ENCODE measurements around the gene CHERP.
"Not testable (repeated sequence)": the region's sequence is repeated elsewhere in the genome, so short reads cannot be mapped to it uniquely, and the experiment has no call there.

The CHERP gene

DNA sequence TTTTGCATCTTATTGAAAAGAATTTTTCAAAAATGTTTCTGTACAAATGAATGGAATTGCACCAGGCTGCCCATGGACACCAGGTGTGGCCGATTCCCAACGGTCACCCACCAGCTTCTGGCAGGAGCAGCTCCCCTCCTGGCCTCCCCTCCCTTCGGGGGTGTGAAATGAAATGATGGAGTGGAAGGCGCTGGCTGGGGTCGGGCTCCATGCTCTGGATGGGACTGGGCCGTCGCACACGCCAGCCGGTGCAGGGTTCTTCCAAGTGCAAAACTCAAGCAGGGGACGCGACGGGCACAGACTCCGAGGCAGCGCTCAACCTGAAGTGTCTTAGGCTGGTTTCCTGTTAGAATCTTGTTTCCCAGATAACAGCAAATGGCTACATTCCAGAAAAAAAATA lies 24.2 kb downstream of the CHERP start:
- Histone ChIP-seq H3K4me2 (ENCODE audit: low read length) (no peak overlapping the region), H3K4me1 (no peaks in the 10 kb centered on the region), H3K9ac (no peak overlapping the region), H3K79me2 (no peaks in the 10 kb centered on the region), H3K27ac (no peak overlapping the region), H3K36me3 (ENCODE audit: control insufficient read depth, insufficient read depth, low read length) (no peaks in the 10 kb centered on the region), H3K4me3 (ENCODE audit: low read depth, low read length) (no peak overlapping the region), H2AFZ (no peak overlapping the region), H3K27me3 (ENCODE audit: control insufficient read depth, insufficient read depth, low read length) (no peaks in the 10 kb centered on the region), H3K9me3 (ENCODE audit: control insufficient read depth, low read length) (no peaks in the 10 kb centered on the region)
- TF ChIP-seq, protein P1, sequence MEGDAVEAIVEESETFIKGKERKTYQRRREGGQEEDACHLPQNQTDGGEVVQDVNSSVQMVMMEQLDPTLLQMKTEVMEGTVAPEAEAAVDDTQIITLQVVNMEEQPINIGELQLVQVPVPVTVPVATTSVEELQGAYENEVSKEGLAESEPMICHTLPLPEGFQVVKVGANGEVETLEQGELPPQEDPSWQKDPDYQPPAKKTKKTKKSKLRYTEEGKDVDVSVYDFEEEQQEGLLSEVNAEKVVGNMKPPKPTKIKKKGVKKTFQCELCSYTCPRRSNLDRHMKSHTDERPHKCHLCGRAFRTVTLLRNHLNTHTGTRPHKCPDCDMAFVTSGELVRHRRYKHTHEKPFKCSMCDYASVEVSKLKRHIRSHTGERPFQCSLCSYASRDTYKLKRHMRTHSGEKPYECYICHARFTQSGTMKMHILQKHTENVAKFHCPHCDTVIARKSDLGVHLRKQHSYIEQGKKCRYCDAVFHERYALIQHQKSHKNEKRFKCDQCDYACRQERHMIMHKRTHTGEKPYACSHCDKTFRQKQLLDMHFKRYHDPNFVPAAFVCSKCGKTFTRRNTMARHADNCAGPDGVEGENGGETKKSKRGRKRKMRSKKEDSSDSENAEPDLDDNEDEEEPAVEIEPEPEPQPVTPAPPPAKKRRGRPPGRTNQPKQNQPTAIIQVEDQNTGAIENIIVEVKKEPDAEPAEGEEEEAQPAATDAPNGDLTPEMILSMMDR (IDR thresholded peaks at IDR 0.05): no peak

DNA sequence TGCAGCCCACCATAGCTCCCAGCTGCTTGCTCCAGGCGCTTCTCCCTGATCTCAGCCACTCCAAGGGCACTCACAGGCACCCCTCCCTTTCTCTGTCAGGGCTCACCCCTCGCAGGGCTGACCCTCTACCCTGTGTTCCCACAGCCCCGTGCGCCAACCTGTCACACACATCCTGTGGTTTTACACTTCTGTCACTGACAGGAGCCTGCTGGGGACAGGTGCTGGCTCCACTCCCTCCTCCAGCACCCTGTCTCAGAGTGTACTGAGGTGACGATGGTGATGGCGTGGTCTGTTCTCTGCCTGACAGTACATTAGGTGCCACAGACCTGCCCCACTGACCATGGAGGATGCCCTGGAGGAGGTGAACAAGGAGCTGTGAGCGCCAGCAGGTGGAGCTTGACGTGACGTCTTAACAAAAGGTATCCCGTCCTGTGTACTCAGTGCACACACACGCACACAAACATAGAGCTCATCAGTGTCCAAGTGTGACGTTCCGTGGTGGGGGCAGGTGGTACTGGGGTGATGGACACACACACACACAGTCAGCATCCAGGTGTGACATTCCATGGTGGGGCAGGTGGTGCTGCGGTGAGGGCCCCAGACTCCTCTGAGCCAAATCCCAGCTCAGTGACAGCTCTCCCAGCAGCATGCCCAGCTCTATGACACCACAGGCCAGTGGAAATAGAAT lies 25.2 kb downstream of the CHERP start:
- no peaks in the 10 kb centered on the region for H3K27me3 ChIP-seq (ENCODE audit: control insufficient read depth, insufficient read depth, low read length)
- no peaks in the 10 kb centered on the region for H3K36me3 ChIP-seq (ENCODE audit: control insufficient read depth, insufficient read depth, low read length)
- H3K4me3 ChIP-seq (ENCODE audit: low read depth, low read length): no peak overlapping the region
- H3K27ac ChIP-seq: no peak overlapping the region
- no peaks in the 10 kb centered on the region for H3K9me3 ChIP-seq (ENCODE audit: control insufficient read depth, low read length)
- no peak overlapping the region for H3K9ac ChIP-seq
- TF ChIP-seq, protein P1 (IDR thresholded peaks at IDR 0.05): no peak
- no peak overlapping the region for H2AFZ ChIP-seq
- no peak overlapping the region for H3K4me2 ChIP-seq (ENCODE audit: low read length)
- no peaks in the 10 kb centered on the region for H3K79me2 ChIP-seq
- no peaks in the 10 kb centered on the region for H3K4me1 ChIP-seq

DNA sequence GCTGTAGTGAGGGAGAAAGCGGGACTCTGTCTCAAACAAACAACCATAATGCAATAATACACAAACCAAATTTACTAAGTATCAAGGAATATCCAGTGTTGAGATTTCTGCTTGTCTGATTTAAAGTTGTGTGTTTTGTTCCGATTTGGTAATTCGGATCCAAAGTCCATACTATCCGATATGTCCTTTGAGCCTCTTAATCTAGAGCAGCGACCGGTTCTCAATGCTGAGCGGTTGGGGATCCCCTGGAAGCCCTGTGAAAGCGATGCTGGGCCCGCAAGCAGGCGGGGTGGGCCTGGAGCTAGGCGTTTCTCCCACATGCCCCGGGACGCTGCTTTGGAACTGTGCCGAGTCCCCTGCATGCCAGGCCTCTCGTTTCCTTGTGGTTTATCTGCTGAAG lies 25.9 kb downstream of the CHERP start:
- no peak overlapping the region for H3K9ac ChIP-seq

DNA sequence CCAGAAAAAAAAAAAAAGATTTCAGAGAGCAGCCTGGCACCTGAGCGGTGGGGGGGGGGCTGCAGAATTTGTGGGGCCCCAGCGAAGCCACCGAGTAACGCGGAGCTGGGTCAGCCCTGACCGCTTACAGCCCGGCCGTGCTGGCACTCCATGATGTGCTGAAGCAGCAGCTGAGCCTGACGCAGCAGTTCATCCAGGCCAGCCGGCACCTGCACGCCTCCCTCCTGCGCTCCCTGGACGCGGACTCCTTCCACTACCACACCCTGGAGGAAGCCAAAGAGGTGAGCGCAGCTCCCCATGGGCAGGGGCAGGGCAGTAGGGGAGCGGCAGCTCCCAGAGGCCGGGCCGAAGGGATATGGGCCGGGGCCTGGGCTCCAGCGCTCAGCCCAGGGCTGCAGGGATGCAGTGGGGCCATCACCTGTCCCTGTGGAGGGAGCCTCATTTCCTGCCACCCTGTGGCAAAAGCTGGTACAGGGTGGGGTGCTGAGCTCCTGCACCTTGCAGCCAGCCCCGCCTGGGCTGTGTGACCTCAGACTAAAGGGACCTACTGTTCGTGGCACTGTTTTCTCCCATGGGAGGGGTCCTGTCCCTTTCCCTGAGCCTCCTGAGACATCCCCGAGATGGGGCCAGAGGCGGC lies 27.7 kb downstream of the CHERP start:
- Histone ChIP-seq H3K9ac (no peak overlapping the region), H3K27ac (no peak overlapping the region), H3K36me3 (ENCODE audit: control insufficient read depth, insufficient read depth, low read length) (no peaks in the 10 kb centered on the region), H3K79me2 (peaks cover 6% of the 10 kb centered on the region), H3K4me3 (ENCODE audit: low read depth, low read length) (no peak overlapping the region), H3K9me3 (ENCODE audit: control insufficient read depth, low read length) (no peaks in the 10 kb centered on the region), H3K4me2 (ENCODE audit: low read length) (no peak overlapping the region), H3K27me3 (ENCODE audit: control insufficient read depth, insufficient read depth, low read length) (no peaks in the 10 kb centered on the region), H2AFZ (no peak overlapping the region), H3K4me1 (no peaks in the 10 kb centered on the region)
- TF ChIP-seq, protein P1 (IDR thresholded peaks at IDR 0.05): no peak

More for the DNA sequence above, 25.9 kb downstream of the CHERP start:
- H3K27me3 ChIP-seq (ENCODE audit: control insufficient read depth, insufficient read depth, low read length): no peaks in the 10 kb centered on the region
- H3K36me3 ChIP-seq (ENCODE audit: control insufficient read depth, insufficient read depth, low read length): no peaks in the 10 kb centered on the region
- H2AFZ ChIP-seq: no peak overlapping the region
- H3K9me3 ChIP-seq (ENCODE audit: control insufficient read depth, low read length): no peaks in the 10 kb centered on the region
- H3K4me3 ChIP-seq (ENCODE audit: low read depth, low read length): no peak overlapping the region
- TF ChIP-seq, protein P1 (IDR thresholded peaks at IDR 0.05): no peak
- H3K79me2 ChIP-seq: no peaks in the 10 kb centered on the region
- H3K27ac ChIP-seq: no peak overlapping the region
- no peak overlapping the region for H3K4me2 ChIP-seq (ENCODE audit: low read length)
- H3K4me1 ChIP-seq: no peaks in the 10 kb centered on the region

DNA sequence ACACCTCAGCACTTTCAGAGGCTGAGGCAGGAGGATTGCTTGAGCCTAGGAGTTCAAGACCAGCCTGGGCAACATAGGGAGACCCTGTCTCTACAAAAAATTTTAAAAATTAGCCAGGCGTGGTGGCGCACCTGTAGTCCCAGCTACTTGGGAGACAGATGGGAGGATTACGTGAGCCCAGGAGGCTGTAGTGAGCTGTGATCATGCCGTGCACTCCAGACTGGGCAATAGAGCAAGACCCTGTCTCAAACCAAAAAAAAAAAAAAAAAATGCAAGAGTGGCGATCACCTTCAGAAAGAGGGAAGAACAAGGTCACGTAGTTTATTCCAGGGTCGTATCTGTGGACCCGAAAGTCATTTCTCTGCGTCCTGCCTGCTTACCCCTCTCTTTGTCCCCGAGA lies 29.6 kb downstream of the CHERP start:
- H3K9me3 ChIP-seq (ENCODE audit: control insufficient read depth, low read length); H3K4me2 ChIP-seq (ENCODE audit: low read length); H3K27me3 ChIP-seq (ENCODE audit: control insufficient read depth, insufficient read depth, low read length); H3K9ac ChIP-seq; H3K4me3 ChIP-seq (ENCODE audit: low read depth, low read length); H3K79me2 ChIP-seq; H3K36me3 ChIP-seq (ENCODE audit: control insufficient read depth, insufficient read depth, low read length); H3K27ac ChIP-seq; H2AFZ ChIP-seq; H3K4me1 ChIP-seq: not testable (repeated sequence)
